IPS-NIHi11 (cell line): ENCODE results near the gene CGREF1.
"Not testable (repeated sequence)": the region's sequence is repeated elsewhere in the genome, so short reads cannot be mapped to it uniquely, and the experiment has no call there.

Source experiments
- DNase-seq: peaks from one replicate; pipeline ENCODE4 v3.0.0; 2012; ENCODE audit warnings: mixed read lengths, low spot score

The CGREF1 gene

GRCh38 chr2:27111392-27112078 is 7.4 kb downstream of the CGREF1 start:
- not testable (repeated sequence) for DNase-seq

GRCh38 chr2:27110603-27111352 is 8.2 kb downstream of the CGREF1 start:
- not testable (repeated sequence) for DNase-seq

DNA sequence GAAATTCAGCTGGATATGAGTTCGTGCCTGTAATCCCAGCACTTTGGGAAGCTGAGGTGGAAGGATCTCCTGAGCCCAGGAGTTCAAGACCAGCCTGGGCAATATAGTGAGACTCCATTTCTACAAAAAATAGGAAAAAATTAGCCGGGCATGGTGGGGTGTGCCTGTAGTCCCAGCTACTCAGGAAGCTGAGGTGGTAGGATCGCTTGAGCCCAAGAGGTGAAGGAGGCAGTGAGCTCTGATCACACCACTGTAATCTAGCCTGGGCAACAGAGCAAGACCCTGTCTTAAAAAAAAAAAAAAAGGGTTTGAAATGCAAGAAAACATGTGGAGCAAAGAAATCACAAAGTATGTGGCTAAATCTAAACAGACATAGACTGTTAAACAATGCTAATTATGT is 9.8 kb downstream of the CGREF1 start:
- no peak for DNase-seq

DNA sequence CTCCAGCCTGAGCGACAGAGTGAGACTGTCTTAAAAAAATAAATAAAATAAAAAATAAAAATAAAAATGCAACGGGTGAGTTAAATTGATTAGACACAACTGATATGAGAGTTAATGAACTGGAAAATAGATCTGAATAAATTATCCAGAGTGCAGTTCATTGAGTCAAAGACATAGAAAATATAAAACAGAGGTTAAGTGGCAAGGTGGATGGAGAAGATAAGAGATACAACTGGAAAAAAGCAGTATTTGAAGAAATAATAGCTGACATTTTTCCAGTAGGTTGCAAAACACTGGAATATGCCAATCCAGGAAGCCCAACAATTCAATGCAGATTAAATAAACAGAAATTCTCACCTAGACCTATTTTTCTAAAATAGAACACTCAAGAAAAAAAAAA is 10.7 kb downstream of the CGREF1 start:
- DNase-seq: no peak

DNA sequence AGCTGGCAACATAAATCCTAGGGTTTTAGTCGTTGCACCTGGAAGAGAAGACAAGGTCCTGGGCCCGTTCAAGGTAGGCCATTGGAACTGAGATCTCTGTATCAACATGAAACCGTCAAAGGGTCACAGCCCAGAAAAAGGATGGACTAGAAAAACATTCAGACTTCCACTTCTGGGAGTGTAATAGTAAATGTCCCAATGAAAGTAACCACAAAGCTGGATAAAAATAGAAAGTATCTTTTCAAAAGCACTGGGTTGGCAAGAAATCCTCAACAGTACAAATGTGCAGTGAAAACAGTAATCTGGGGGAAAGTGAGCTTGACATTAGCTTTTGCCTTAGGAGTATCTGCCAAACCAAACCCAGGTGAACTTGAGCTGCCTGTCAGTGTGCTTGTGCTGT is 12.9 kb downstream of the CGREF1 start:
- no peak for DNase-seq

DNA sequence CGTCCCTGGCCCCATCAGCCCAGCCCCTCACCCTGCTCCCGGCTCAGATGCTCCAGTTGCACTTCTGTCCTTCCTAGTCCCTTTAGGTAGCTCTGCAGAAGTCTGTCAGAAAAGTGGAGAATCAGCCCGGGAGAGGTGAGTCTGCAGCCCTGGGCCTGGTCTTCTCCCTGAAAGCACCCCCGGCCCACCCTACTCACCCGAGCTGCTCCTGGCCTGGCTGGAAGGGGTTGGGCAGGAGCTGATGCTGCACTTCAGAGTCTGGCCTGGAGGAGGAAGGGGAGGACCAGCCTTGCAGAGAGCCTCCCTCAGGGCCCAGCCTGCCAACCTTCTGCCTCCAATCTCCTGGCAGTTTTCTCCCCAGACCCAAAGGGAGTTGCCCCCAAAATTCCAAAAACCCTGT is 16.6 kb downstream of the CGREF1 start:
- DNase-seq: no peak

- no peak for DNase-seq
Measured at GRCh38 chr2:27100036-27100435, 18.9 kb downstream of the CGREF1 start.

DNA sequence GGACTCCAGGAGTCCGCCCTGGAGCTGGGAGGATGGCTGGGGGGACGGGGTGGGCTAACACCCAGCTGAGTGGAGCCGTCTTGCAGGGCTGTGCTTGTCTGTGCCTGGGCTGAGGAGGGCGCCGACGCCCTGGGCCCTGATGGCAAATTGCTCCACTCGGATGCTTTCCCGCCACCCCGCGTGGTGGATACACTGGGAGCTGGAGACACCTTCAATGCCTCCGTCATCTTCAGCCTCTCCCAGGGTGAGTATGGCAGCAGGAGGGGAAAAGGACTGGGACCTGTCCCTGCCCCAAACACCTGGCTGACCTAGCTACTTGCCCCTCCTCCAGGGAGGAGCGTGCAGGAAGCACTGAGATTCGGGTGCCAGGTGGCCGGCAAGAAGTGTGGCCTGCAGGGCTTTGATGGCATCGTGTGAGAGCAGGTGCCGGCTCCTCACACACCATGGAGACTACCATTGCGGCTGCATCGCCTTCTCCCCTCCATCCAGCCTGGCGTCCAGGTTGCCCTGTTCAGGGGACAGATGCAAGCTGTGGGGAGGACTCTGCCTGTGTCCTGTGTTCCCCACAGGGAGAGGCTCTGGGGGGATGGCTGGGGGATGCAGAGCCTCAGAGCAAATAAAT is 19.5 kb downstream of the CGREF1 start:
- DNase-seq: no peak

GRCh38 chr2:27097341-27097740 is 21.6 kb downstream of the CGREF1 start:
- no peak for DNase-seq

DNA sequence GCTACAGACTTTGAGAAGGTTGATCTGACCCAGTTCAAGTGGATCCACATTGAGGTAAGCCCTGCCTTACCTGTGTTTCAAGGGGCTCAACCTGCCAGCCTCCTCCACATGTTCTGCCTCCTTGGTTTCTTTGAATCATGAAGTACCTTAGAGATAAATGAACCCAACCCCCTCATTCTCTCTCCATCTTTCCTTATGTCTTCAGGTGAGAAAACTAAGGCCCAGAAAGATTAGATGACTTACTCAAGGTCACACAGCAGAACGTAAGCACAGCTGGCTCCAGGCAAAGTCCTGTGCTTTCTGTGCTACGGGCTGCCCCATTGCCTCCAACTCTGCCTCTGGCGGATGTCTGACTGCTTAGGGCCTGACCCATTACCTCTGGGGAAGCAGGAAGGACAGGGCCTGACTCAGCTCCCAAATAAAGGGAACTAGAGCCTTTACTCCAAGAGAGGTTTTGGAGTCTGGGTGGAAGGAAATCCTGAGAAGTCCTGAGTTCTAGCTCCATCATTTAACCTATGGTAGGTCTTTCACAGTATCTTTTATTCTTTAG is 22.1 kb downstream of the CGREF1 start:
- DNase-seq: no peak

DNA sequence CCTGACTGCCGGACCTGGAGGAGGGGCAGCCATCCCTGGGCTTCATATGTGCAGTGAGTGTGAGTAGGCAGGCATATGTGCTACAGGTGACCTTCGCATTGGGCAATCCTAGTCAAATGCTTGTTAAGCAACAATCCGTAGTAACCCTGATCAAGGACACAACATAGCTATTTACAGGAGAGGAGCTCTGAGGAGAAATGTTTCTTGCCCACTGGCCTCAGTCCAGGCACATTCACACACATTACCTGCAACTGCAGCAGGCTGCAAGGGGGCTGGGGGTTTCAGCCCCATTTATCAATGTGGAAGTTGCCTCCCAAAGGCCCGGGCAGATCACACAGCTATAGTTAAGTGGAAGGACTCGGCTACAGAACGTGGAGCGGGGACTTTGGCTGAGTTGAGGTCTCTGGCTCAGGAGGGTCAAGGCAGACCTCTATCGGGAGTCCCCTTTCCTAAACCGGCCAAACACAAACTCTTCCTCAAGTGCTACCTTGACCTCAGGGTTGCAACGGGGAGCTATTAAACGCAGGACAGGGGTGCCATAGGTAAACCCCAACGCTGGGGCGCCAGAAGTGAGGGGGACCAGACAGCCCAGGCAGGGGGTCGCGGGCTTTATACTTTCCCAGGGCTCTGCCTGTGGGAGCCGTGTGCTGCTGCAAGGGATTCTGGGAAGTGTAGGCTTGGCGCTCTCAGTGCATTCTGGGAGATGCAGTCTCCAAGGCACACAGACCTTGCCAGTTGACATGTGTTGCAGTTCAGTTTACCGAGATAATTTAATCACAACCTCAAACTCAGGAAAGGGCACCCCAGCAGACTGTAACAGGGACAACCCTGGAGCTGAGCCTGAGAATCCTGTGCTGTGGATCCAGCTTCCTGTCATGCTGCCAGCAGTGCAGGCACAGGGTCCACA is 22.9 kb downstream of the CGREF1 start:
- peak; percentile 88 for DNase-seq

- DNase-seq: no peak
Measured at GRCh38 chr2:27095427-27095744, 23.5 kb downstream of the CGREF1 start.

- no peak for DNase-seq
Measured at GRCh38 chr2:27094353-27094984, 24.5 kb downstream of the CGREF1 start.

DNA sequence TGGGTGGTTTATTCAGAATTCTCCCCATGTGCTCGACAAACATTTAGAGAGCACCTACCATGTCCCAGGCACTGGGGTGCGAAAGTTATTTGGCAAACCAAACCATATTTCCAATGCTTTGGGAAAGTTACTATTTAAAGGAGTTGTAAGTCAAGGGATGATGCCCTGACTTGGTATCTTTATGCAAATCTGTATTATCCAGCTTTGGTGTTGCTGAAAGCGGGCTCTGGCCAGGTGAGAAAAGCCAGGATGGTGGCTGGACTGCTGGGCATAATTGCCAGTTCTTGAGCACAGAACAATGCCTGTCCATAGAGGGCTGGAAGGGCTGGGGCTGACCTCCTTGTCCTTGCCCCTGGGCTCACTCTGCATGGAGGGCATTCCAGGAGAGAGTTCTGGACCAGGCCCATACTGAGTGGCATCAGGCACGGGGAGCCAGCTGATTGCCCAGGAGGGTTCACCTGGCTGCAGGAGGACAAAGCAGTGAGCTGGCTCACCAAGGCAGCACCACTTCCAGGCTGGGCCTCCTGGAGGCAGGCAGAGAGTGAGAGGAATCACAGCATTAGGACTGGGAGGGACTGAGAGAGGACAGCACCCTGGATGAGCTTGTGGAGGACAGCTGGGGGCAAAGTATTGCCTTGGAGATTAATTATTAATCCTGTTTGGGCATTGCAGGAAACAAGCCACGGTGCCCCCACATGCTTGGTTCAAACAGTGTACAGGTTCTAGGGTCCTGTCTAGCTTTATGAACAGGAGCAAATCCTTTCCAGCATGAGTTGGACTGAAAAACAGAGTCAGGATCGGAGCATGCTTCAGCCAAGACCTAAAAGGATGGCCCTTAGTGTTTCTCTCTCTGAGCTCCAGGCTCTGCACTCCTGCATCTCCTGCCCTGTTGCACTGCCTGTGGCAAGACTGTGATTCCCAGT is 25.2 kb downstream of the CGREF1 start:
- no peak for DNase-seq

GRCh38 chr2:27092696-27093429 is 26.1 kb downstream of the CGREF1 start:
- DNase-seq: no peak

DNA sequence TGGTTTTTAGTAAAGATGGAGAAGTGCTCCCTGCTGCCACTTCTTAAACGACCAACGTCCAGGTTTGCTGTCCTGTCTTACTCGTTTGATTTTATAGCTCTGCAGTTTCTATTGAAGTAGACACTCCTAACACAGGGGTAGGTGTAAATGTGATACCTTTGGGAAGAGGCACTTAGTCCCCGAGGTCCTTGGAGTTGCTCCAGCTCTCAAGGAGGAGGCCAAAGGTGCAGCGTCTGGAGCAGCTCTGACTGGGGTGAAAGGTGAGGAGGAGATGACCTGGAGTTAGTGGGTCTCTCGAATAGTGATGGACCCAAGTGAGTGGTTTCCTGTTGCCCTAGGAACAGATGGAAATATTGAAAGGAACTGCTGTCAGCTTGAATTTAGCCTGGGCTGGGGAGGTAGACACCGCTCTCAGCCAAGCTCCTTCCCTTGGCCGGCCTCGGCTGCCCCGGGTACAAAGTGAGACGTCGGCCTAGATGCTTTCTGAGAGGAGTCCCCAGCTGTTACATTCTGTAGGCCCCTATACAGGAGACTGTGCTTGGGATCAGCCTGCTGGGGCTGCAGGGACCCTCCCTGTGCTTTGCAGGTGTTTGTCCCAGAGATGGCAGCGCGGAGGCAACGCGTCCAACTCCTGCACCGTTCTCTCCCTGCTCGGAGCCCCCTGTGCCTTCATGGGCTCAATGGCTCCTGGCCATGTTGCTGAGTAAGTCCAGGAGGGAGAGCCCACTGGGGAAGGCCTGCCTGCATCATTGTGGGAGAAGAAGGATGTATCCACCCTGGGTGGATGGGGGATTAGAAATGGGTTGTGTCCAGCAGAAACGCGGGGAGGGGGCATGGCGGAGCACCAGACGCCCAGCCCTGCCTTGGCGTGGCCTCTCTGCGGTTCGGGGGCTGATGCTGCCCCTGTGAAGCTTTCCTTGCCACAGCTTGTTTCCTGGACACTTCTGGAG is 26.9 kb downstream of the CGREF1 start:
- DNase-seq: no peak

DNA sequence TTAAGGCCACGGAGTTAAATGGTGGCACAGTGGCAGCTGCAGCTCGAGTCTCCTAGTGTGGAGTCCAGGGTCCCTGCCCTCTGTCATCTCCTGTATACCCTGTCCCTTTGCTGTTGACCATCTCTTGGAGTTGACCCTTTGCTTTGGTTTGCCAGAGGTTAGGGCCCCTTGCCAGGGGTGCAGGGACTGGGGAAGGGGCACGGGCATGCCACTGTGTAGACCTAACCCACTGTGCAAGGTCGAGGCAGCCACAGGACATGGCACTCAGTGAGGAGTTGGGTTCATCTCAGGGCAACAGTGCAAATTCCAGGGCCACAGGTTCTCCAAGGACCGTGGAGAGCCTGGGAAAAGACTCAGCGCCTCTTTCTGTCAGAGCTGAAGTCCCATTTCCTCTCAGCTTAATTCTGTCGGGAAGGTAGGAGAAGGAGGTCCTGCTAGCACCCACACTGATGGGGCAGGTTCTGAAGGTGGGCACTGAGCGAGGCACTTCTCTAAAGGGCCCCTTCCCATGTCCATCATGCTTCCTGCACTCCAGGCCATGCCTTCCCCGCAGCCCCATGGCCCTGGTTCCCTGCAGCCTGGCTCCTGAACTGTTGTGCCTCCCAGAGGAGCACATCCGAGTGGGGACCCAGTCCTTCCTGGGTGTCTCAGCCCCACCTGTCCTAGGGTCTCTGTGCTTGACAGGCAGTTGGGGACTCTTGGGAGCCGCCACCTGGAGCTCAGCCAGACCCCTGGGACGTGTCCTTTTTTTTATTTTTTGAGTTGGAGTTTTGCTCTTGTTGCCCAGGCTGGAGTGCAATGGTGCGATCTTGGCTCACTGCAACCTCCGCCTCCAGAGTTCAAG is 29.6 kb downstream of the CGREF1 start:
- no peak for DNase-seq

GRCh38 chr2:27088634-27089033 is 30.3 kb downstream of the CGREF1 start:
- DNase-seq: no peak
